SH-SY5Y (cell line): ENCODE data around the gene CCDC175.

Source experiments
- GATA2 ChIP-seq: IDR thresholded peaks from 2 replicates; pipeline ENCODE4 v1.6.1; 2011; ENCODE audit warnings: mild to moderate bottlenecking, low read depth, low read length
- GATA3 ChIP-seq: IDR thresholded peaks from 2 replicates; pipeline ENCODE4 v1.6.1; 2011; ENCODE audit warnings: low read depth, mild to moderate bottlenecking, low read length, moderate library complexity

DNA sequence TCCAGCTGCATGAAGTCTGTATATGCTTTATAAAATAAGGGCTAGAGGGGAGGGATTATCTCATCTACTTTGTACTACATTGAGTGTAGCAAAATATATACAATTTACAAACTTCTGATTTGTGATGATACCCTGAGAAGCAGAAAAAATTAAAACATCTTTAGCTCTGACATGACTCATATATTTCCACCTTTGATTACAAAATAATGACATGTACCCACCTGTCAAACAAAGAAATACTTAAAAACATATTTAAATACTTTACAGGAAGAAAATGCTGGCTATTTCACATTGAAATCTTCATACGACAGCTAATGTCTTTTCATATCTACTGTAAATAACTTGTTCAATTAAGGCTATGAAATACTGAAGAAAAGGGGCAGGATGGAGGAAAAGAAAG lies 114.7 kb downstream of the CCDC175 start:
- TF ChIP-seq GATA3 (no peak), GATA2 (no peak)
